GM23338 (cell line): ENCODE measurements around the gene SLC22A16. TPM values are rescaled to one million over a fixed set of nuclear protein-coding genes. Genes with fewer than 3 reads are reported as not detected.

Source experiments
- ATAC-seq: fragments of 200-7000 bp; cut with Tn5 transposase; 3 replicates; pipeline ENCODE4 v1.9.1; 2020
- DNase-seq: peaks from one replicate; pipeline ENCODE4 v3.0.0-alpha.2; 2015; ENCODE audit warnings: low spot score
- H2AFZ ChIP-seq: fragments of 200-600 bp; sonication (generic); 2 replicates; pipeline ENCODE4 v1.8.0; 2016; ENCODE audit warnings: antibody characterized with exemption, mild to moderate bottlenecking, moderate library complexity
- H3F3A ChIP-seq: fragments of 200-600 bp; sonication (generic); replicated peaks from 2 replicates; pipeline ENCODE4 v1.8.0; 2017; ENCODE audit warnings: antibody characterized with exemption, mixed run types, low read depth
- H3K27ac ChIP-seq: fragments of 200-600 bp; sonication (generic); 2 replicates; pipeline ENCODE4 v1.6.1; 2016; ENCODE audit warnings: low read depth
- H3K27me3 ChIP-seq: fragments of 200-600 bp; sonication (generic); 2 replicates; pipeline ENCODE4 v1.8.0; 2016; ENCODE audit warnings: mild to moderate bottlenecking, mixed run types, moderate library complexity; ENCODE audit not compliant: insufficient read depth
- H3K36me3 ChIP-seq: fragments of 200-600 bp; sonication (generic); 2 replicates; pipeline ENCODE4 v1.8.0; 2016; ENCODE audit warnings: mild to moderate bottlenecking; ENCODE audit not compliant: insufficient read depth
- H3K4me1 ChIP-seq: fragments of 200-600 bp; sonication (generic); 2 replicates; pipeline ENCODE4 v1.8.0; 2016; ENCODE audit warnings: mild to moderate bottlenecking, moderate library complexity; ENCODE audit not compliant: insufficient read depth
- H3K4me2 ChIP-seq: fragments of 200-600 bp; sonication (generic); 2 replicates; pipeline ENCODE4 v1.7.1; 2017; ENCODE audit warnings: mixed run types
- H3K4me3 ChIP-seq: fragments of 200-600 bp; sonication (generic); 2 replicates; pipeline ENCODE4 v1.6.1; 2016; ENCODE audit warnings: mixed run types
- H3K79me2 ChIP-seq: fragments of 200-600 bp; sonication (generic); replicated peaks from 2 replicates; pipeline ENCODE4 v1.8.0; 2017; ENCODE audit warnings: mild to moderate bottlenecking; ENCODE audit not compliant: insufficient read depth
- H3K9me2 ChIP-seq: fragments of 200-600 bp; sonication (generic); 2 replicates; pipeline ENCODE4 v1.8.0; 2017; ENCODE audit not compliant: insufficient read depth
- H4K20me1 ChIP-seq: fragments of 200-600 bp; sonication (generic); replicated peaks from 2 replicates; pipeline ENCODE4 v1.8.0; 2017; ENCODE audit warnings: mild to moderate bottlenecking; ENCODE audit not compliant: insufficient read depth
- H3K27ac Mint-ChIP-seq: 2 replicates; pipeline ENCODE4 v1.8.0; 2020; ENCODE audit warnings: inconsistent platforms, mild to moderate bottlenecking, moderate library complexity, mixed read lengths
- H3K27me3 Mint-ChIP-seq: 3 replicates; pipeline ENCODE4 v1.8.0; 2022; ENCODE audit warnings: low read depth, mild to moderate bottlenecking, moderate library complexity, mixed read lengths, inconsistent platforms; ENCODE audit not compliant: insufficient read depth, poor library complexity
- H3K36me3 Mint-ChIP-seq: 3 replicates; pipeline ENCODE4 v1.8.0; 2021; ENCODE audit warnings: low read depth, mild to moderate bottlenecking, inconsistent platforms, moderate library complexity, mixed read lengths
- H3K4me1 Mint-ChIP-seq: 3 replicates; pipeline ENCODE4 v1.8.0; 2020; ENCODE audit warnings: mild to moderate bottlenecking, inconsistent platforms, mixed read lengths
- H3K4me3 Mint-ChIP-seq: 3 replicates; pipeline ENCODE4 v1.8.0; 2021; ENCODE audit warnings: moderate library complexity, mild to moderate bottlenecking, inconsistent platforms, mixed read lengths
- H3K9me3 Mint-ChIP-seq: 3 replicates; pipeline ENCODE4 v1.8.0; 2020; ENCODE audit warnings: moderate library complexity, mild to moderate bottlenecking, inconsistent platforms, mixed read lengths
- CREB1 ChIP-seq: fragments of 250-450 bp; sonication (Bioruptor Pico); IDR thresholded peaks from 2 replicates; pipeline ENCODE4 v1.5.0; 2020; ENCODE audit warnings: low read depth, mild to moderate bottlenecking, moderate library complexity
- EZH2 ChIP-seq: fragments of 200-600 bp; sonication (generic); IDR thresholded peaks from one replicate; pipeline ENCODE4 v1.8.0; 2017; ENCODE audit warnings: antibody characterized with exemption, mild to moderate bottlenecking, low read depth; ENCODE audit not compliant: unreplicated experiment
- EZH2phosphoT487 ChIP-seq: fragments of 200-600 bp; sonication (generic); IDR thresholded peaks from one replicate; pipeline ENCODE4 v1.8.1; 2018; ENCODE audit warnings: antibody characterized with exemption; ENCODE audit not compliant: unreplicated experiment
- JUNB ChIP-seq: IDR thresholded peaks from one replicate; pipeline ENCODE4 v1.6.1; 2016; ENCODE audit warnings: antibody characterized with exemption; ENCODE audit not compliant: unreplicated experiment
- NANOG ChIP-seq: IDR thresholded peaks from 2 replicates; pipeline ENCODE4 v1.6.1; 2016; ENCODE audit warnings: antibody characterized with exemption, borderline replicate concordance
- POLR2AphosphoS5 ChIP-seq: IDR thresholded peaks from 2 replicates; pipeline ENCODE4 v1.6.1; 2016; ENCODE audit warnings: antibody characterized with exemption, low read depth
- STAT1 ChIP-seq: IDR thresholded peaks from one replicate; pipeline ENCODE4 v1.6.1; 2016; ENCODE audit warnings: antibody characterized with exemption; ENCODE audit not compliant: unreplicated experiment
- ZNF114 ChIP-seq: fragments of 250-450 bp; sonication (Bioruptor Pico); IDR thresholded peaks from 2 replicates; pipeline ENCODE4 v1.5.0; 2020; ENCODE audit warnings: mild to moderate bottlenecking, moderate library complexity
- ZNF331 ChIP-seq: fragments of 250-450 bp; sonication (Bioruptor Pico); IDR thresholded peaks from 2 replicates; pipeline ENCODE4 v1.5.0; 2020; ENCODE audit warnings: low read depth, mild to moderate bottlenecking, moderate library complexity
- polyA plus RNA-seq: library from polyadenylated mRNA; unstranded; fragments of >200 nt; fragmentation: Nextera tagmentation; extraction: Ambion mirVana; gene quantifications from 2 replicates; pipeline ENCODE4 v1.2.1, GENCODE V29; 2016
- total RNA-seq: library from RNA; depleted of rRNA; stranded (reverse); fragments of >200 nt; shearing (Covaris generic); gene quantifications from 2 replicates; pipeline ENCODE4 v1.2.3, GENCODE V29; 2014
- TF ChIP-seq, protein P1 (sequence below), 2 experiments: fragments of 200-600 bp in 1 of 2; sonication (generic) in 1 of 2; conservative IDR thresholded peaks; 2 replicates each; pipeline versions ENCODE4 v1.5.1 to v1.6.1; 2016 to 2017; ENCODE audit warnings: antibody characterized with exemption in 2 of 2, low read depth in 2 of 2, mild to moderate bottlenecking in 2 of 2, moderate library complexity in 1 of 2
- TF ChIP-seq, protein P2 (sequence below): IDR thresholded peaks from one replicate; pipeline ENCODE4 v1.6.1; 2018; ENCODE audit warnings: antibody characterized with exemption; ENCODE audit not compliant: unreplicated experiment
- TF ChIP-seq, protein P3 (sequence below): IDR thresholded peaks from 2 replicates; pipeline ENCODE4 v1.6.1; 2016; ENCODE audit warnings: antibody characterized with exemption

SLC22A16 gene
- total and polyA plus RNA-seq, 2 experiments from 2014 or later = 0.37 to 0.42 TPM

DNA sequence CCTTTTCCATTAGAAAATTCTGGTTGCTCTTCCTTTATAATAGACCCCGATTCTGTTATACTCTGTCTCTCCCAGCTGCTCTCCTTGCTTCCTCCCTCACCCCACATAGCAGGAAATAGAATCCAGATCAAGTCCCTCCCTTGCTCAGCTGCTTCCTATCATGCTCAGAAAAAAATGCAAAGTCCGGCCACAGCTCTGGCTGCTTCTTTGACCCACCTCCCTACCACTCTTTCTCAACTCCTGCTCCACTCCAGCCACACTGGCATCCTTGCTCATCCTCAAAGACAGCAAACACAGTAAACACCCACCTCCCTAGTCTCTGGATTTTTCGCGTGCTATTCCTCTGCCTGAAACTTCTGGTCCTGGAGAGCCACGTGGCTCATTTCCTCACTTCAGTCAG lies 9.1 kb upstream of the SLC22A16 start (continued):
- TF ChIP-seq NANOG (no peak), EZH2 (no peak), ZNF331 (CRISPR knock-in tag) (no peak), POLR2AphosphoS5 (no peak)
- TF ChIP-seq, protein P1, sequence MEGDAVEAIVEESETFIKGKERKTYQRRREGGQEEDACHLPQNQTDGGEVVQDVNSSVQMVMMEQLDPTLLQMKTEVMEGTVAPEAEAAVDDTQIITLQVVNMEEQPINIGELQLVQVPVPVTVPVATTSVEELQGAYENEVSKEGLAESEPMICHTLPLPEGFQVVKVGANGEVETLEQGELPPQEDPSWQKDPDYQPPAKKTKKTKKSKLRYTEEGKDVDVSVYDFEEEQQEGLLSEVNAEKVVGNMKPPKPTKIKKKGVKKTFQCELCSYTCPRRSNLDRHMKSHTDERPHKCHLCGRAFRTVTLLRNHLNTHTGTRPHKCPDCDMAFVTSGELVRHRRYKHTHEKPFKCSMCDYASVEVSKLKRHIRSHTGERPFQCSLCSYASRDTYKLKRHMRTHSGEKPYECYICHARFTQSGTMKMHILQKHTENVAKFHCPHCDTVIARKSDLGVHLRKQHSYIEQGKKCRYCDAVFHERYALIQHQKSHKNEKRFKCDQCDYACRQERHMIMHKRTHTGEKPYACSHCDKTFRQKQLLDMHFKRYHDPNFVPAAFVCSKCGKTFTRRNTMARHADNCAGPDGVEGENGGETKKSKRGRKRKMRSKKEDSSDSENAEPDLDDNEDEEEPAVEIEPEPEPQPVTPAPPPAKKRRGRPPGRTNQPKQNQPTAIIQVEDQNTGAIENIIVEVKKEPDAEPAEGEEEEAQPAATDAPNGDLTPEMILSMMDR (conservative IDR thresholded peaks at IDR 0.05; ENCODE audit: low read depth in 2 of 2) = no peak

DNA sequence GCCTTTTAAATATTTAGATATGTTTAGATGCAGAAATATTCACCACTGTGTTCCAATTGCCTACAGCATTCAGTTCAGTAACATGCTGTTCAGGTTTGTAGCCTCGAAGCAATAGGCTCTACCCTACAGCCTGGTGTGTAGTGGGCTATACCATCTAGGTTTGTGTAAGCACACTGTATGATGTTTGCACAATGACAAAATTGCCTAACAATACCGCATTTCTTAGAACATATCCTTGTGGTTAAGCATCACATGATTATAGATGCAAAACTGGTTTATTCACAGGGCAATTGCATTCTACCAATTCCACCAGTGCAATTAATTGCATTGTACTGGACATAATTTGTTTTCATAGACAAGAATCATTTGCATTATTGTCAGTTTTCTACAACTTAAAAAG lies 7.9 kb upstream of the SLC22A16 start:
- no peaks in the 10 kb centered on the region for H3F3A ChIP-seq
- peaks cover 12% of the 10 kb centered on the region; the same call in 1 of the 3 replicates for H3K9me3 Mint-ChIP-seq
- no peaks in the 10 kb centered on the region for H3K4me1 Mint-ChIP-seq
- H3K36me3 ChIP-seq = no peaks in the 10 kb centered on the region
- H3K4me3 ChIP-seq = no peak overlapping the region
- H3K27ac ChIP-seq = no peak overlapping the region
- no peaks in the 10 kb centered on the region for H3K4me1 ChIP-seq
- no peak for ATAC-seq
- H3K27ac Mint-ChIP-seq = no peak overlapping the region
- H3K4me3 Mint-ChIP-seq = no peak overlapping the region
- H3K27me3 Mint-ChIP-seq = no peaks in the 10 kb centered on the region
- DNase-seq = no peak
- H4K20me1 ChIP-seq = no peaks in the 10 kb centered on the region
- no peaks in the 10 kb centered on the region for H3K27me3 ChIP-seq
- H3K9me2 ChIP-seq = peaks cover 1% of the 10 kb centered on the region; the same call in 1 of the 2 replicates
- no peaks in the 10 kb centered on the region for H3K79me2 ChIP-seq
- H3K4me2 ChIP-seq = no peak overlapping the region
- no peaks in the 10 kb centered on the region for H3K36me3 Mint-ChIP-seq
- TF ChIP-seq ZNF114 (CRISPR knock-in tag) (no peak), STAT1 (no peak), POLR2AphosphoS5 (no peak), EZH2 (no peak), JUNB (no peak), CREB1 (CRISPR knock-in tag) (no peak), ZNF331 (CRISPR knock-in tag) (no peak), EZH2phosphoT487 (no peak), NANOG (no peak)
- TF ChIP-seq, protein P2, sequence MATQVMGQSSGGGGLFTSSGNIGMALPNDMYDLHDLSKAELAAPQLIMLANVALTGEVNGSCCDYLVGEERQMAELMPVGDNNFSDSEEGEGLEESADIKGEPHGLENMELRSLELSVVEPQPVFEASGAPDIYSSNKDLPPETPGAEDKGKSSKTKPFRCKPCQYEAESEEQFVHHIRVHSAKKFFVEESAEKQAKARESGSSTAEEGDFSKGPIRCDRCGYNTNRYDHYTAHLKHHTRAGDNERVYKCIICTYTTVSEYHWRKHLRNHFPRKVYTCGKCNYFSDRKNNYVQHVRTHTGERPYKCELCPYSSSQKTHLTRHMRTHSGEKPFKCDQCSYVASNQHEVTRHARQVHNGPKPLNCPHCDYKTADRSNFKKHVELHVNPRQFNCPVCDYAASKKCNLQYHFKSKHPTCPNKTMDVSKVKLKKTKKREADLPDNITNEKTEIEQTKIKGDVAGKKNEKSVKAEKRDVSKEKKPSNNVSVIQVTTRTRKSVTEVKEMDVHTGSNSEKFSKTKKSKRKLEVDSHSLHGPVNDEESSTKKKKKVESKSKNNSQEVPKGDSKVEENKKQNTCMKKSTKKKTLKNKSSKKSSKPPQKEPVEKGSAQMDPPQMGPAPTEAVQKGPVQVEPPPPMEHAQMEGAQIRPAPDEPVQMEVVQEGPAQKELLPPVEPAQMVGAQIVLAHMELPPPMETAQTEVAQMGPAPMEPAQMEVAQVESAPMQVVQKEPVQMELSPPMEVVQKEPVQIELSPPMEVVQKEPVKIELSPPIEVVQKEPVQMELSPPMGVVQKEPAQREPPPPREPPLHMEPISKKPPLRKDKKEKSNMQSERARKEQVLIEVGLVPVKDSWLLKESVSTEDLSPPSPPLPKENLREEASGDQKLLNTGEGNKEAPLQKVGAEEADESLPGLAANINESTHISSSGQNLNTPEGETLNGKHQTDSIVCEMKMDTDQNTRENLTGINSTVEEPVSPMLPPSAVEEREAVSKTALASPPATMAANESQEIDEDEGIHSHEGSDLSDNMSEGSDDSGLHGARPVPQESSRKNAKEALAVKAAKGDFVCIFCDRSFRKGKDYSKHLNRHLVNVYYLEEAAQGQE = no peak
- TF ChIP-seq, protein P1 (conservative IDR thresholded peaks at IDR 0.05; ENCODE audit: low read depth in 2 of 2) = no peak
- TF ChIP-seq, protein P3, sequence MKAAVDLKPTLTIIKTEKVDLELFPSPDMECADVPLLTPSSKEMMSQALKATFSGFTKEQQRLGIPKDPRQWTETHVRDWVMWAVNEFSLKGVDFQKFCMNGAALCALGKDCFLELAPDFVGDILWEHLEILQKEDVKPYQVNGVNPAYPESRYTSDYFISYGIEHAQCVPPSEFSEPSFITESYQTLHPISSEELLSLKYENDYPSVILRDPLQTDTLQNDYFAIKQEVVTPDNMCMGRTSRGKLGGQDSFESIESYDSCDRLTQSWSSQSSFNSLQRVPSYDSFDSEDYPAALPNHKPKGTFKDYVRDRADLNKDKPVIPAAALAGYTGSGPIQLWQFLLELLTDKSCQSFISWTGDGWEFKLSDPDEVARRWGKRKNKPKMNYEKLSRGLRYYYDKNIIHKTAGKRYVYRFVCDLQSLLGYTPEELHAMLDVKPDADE = no peak
- no peak overlapping the region for H2AFZ ChIP-seq
